A549 (cell line): ENCODE data around the gene RUNX2. TPM values are rescaled to one million over a fixed set of nuclear protein-coding genes. Genes with fewer than 3 reads are reported as not detected.

Source experiments
- ATAC-seq, 2 experiments: fragments of 200-7000 bp in 1 of 2; fragments of >200 bp in 1 of 2; cut with Nextera tagmentation in 1 of 2; cut with Tn5 transposase in 1 of 2; 3 replicates each; pipeline versions ENCODE4 v1.8.0 to v1.9.1; 2018 to 2020; ENCODE audit warnings: mild to moderate bottlenecking in 1 of 2, moderate library complexity in 1 of 2
- CTCF ChIA-PET: fragments of 300-600 bp; sonication (Branson Sonifier 250); formaldehyde crosslinking; extraction: SDS; loops from one replicate; lab custom pipeline; 2021; ENCODE audit warnings: antibody characterized with exemption, inconsistent platforms; lab: Yijun Ruan, JAX
- POLR2A ChIA-PET: fragments of 350-600 bp; formaldehyde crosslinking; extraction: SDS; loops from one replicate; lab custom pipeline; 2021; ENCODE audit warnings: antibody characterized with exemption, inconsistent platforms; lab: Yijun Ruan, JAX
- DNase-seq, 2 experiments: peaks; one replicate each; pipeline versions ENCODE4 v3.0.0 to v3.0.0-alpha.2; 2011 to 2016; ENCODE audit warnings: low read depth in 1 of 2, low spot score in 1 of 2
- FAIRE-seq: peaks from 2 replicates; lab custom pipeline; 2011; peaks lifted over from hg19 to GRCh38; lab: Jason Lieb, UNC
- H3K27ac ChIP-seq, 2 experiments: fragments of >200 bp; sonication (Bioruptor Twin); formaldehyde crosslinking; 3 replicates each; pipeline ENCODE4 v1.5.1; 2016 to 2017
- H3K4me1 ChIP-seq: fragments of >200 bp; sonication (Bioruptor Twin); formaldehyde crosslinking; 3 replicates; pipeline ENCODE4 v1.6.1; 2016
- H3K4me2 ChIP-seq: fragments of >200 bp; sonication (Bioruptor Twin); formaldehyde crosslinking; 3 replicates; pipeline ENCODE4 v1.6.1; 2016
- H3K4me3 ChIP-seq: fragments of >200 bp; sonication (Bioruptor Twin); formaldehyde crosslinking; 3 replicates; pipeline ENCODE4 v1.5.1; 2016
- H3K9me3 ChIP-seq: fragments of >200 bp; sonication (Bioruptor Twin); formaldehyde crosslinking; 3 replicates; pipeline ENCODE4 v1.6.1; 2016
- ESRRA ChIP-seq: fragments of 150-350 bp; IDR thresholded peaks from 2 replicates; pipeline ENCODE4 v1.6.1; 2014; ENCODE audit warnings: mild to moderate bottlenecking, low read length, borderline replicate concordance
- FOXS1 ChIP-seq: fragments of 250-450 bp; sonication (Bioruptor Pico); IDR thresholded peaks from 2 replicates; pipeline ENCODE4 v1.5.0; 2020; ENCODE audit warnings: mild to moderate bottlenecking, moderate library complexity
- HMGXB4 ChIP-seq: fragments of 250-450 bp; sonication (Bioruptor Pico); IDR thresholded peaks from 2 replicates; pipeline ENCODE4 v1.5.0; 2021; ENCODE audit warnings: mild to moderate bottlenecking, moderate library complexity, borderline replicate concordance
- HOXA7 ChIP-seq: fragments of 250-450 bp; sonication (Bioruptor Pico); IDR thresholded peaks from 2 replicates; pipeline ENCODE4 v1.5.0; 2020; ENCODE audit warnings: mild to moderate bottlenecking, moderate library complexity
- HOXB13 ChIP-seq: fragments of 250-450 bp; sonication (Bioruptor Pico); IDR thresholded peaks from 2 replicates; pipeline ENCODE4 v1.5.0; 2020; ENCODE audit warnings: low read depth, mild to moderate bottlenecking, moderate library complexity
- JUNB ChIP-seq: fragments of >200 bp; sonication (Bioruptor Twin); formaldehyde crosslinking; IDR thresholded peaks from 2 replicates; pipeline ENCODE4 v1.6.1; 2016
- KDM5A ChIP-seq: fragments of 200-600 bp; sonication (generic); IDR thresholded peaks from 2 replicates; pipeline ENCODE4 v1.6.1; 2016; ENCODE audit warnings: antibody characterized with exemption, mild to moderate bottlenecking
- MAZ ChIP-seq: fragments of 150-350 bp; IDR thresholded peaks from 2 replicates; pipeline ENCODE4 v1.6.1; 2014; ENCODE audit warnings: antibody characterized with exemption, low read depth, low read length, borderline replicate concordance
- NR3C1 ChIP-seq: fragments of >200 bp; sonication (Bioruptor Twin); formaldehyde crosslinking; IDR thresholded peaks from 3 replicates; pipeline ENCODE4 v1.6.1; 2017
- RAD21 ChIP-seq, 2 experiments: fragments of >200 bp in 1 of 2; sonication (Bioruptor Twin) in 1 of 2; formaldehyde crosslinking in 1 of 2; IDR thresholded peaks in 1 of 2; conservative IDR thresholded peaks in 1 of 2; 2 replicates in 1 of 2; 3 replicates in 1 of 2; pipeline ENCODE4 v1.6.1; 2012 to 2018; ENCODE audit warnings: inconsistent platforms in 1 of 2
- RFX5 ChIP-seq: fragments of 450-650 bp; IDR thresholded peaks from 2 replicates; pipeline ENCODE4 v1.7.1; 2014; ENCODE audit warnings: antibody characterized with exemption, mild to moderate bottlenecking, moderate library complexity
- RNF2 ChIP-seq: fragments of 200-600 bp; sonication (generic); IDR thresholded peaks from 2 replicates; pipeline ENCODE4 v1.6.1; 2016; ENCODE audit warnings: low read depth, mild to moderate bottlenecking, antibody characterized with exemption, moderate library complexity, borderline replicate concordance
- TP53 ChIP-seq: fragments of 250-450 bp; sonication (Bioruptor Pico); IDR thresholded peaks from 2 replicates; pipeline ENCODE4 v1.5.0; 2021; ENCODE audit warnings: mild to moderate bottlenecking, moderate library complexity
- WGBS: methylation state at CpG from one replicate; pipeline ENCODE4 v1.1.6; 2017; ENCODE audit errors: missing lambda C conversion rate; 5-methylcytosine and 5-hydroxymethylcytosine counted together
- polyA plus RNA-seq, 4 experiments: library from polyadenylated mRNA; depleted of rRNA in 3 of 4; stranded (reverse); fragments of >200 nt; fragmentation: RNase III in 1 of 4; extraction: RNeasy Plus Mini Kit Qiagen cat#74134 plus additional on column Dnase treatment in 1 of 4; gene quantifications; 2 replicates in 3 of 4; 3 replicates in 1 of 4; pipeline ENCODE4 v1.2.3, GENCODE V29; 2011 to 2017
- TF ChIP-seq, protein P1 (sequence below): fragments of >200 bp; sonication (Bioruptor Twin); formaldehyde crosslinking; IDR thresholded peaks from 2 replicates; pipeline ENCODE4 v1.6.1; 2016
- TF ChIP-seq, protein P2 (sequence below): fragments of 200-600 bp; sonication (generic); IDR thresholded peaks from 2 replicates; pipeline ENCODE4 v1.6.1; 2016; ENCODE audit warnings: antibody characterized with exemption, mild to moderate bottlenecking, moderate library complexity

Gene RUNX2
- polyA plus RNA-seq, 2 of the 4 experiments (the other 2 are of a cell fraction), result 0.13 to 0.83 TPM

GRCh38 chr6:45574014-45574461 is 245.9 kb downstream of the RUNX2 start:
- no peaks in the 10 kb centered on the region for H3K9me3 ChIP-seq
- CTCF ChIA-PET, result no interaction called here

GRCh38 chr6:45574885-45575284 is 246.8 kb downstream of the RUNX2 start:
- Histone ChIP-seq H3K4me3 (no peak overlapping the region), H3K4me1 (no peaks in the 10 kb centered on the region), H3K9me3 (no peaks in the 10 kb centered on the region), H3K27ac (no peak overlapping the region), H3K4me2 (no peak overlapping the region)
- DNase-seq (no peak), FAIRE-seq (no peak), ATAC-seq (no peak)
- CTCF ChIA-PET, result no interaction called here
- TF ChIP-seq RAD21 (conservative IDR thresholded peaks at IDR 0.05 in 1 of 2, IDR thresholded peaks at IDR 0.05 in 1 of 2), result no peak
- POLR2A ChIA-PET, result no interaction called here
- 75% methylated on average over 1 of the region's 1 CpG for WGBS

More at GRCh38 chr6:45574014-45574461, 245.9 kb downstream of the RUNX2 start:
- H3K27ac ChIP-seq, result no peak overlapping the region
- no peak for TF ChIP-seq JUNB
- no peaks in the 10 kb centered on the region for H3K4me1 ChIP-seq
- ATAC-seq (no peak), FAIRE-seq (no peak), DNase-seq (no peak)
- 51% methylated on average over 6 of the region's 6 CpGs for WGBS
- POLR2A ChIA-PET, result no interaction called here
- H3K4me2 ChIP-seq, result no peak overlapping the region
- no peak overlapping the region for H3K4me3 ChIP-seq

DNA sequence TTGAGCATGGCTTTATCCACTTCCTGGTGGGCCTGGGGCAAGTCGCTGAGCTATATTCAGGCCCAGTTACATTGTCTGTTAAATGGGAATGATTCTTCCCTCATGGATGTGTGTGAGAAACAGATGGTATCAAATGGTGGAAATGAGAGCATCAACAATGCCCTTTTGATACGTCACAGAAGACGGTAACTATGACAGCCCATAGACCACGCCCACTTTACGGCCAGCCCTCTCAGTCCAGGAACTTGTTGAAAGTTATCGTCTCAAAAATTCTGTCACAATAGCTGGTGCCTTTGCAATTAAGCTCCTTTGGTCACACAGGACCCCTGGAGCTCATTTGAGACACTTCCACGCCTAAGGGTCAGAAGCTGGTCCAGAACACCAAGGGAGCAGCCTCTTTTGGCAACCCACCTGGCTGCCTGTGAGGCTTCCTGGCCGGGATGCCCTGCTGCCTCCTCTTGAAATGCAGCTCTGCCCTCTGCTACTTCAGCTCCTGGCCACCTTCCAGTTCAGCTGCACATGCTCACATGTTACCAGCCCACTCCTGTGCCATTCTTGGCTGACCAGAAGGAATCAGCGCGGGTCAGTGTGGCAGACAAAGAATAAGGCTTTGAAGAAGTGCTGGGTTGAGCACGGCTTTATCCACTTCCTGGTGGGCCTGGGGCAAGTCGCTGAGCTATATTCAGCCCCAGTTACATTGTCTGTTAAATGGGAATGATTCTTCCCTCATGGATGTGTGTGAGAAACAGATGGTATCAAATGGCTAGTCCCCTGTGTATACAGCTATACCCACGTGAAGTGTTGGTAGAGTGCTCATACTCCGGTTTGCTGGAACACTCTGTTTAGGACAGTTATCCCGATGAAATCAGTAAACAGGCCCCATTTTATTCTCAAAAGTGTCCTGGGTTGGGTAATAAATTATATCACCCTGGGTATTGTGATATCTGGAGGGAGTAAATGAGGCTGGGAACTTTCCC is 248.8 kb downstream of the RUNX2 start:
- CTCF ChIA-PET, result interaction anchor here (1.1 kb wide), 1 partner anchor 28 kb away, joined by 3 read pairs; no protein-coding TSS in a partner anchor
- H3K27ac ChIP-seq, result no peak overlapping the region
- H3K9me3 ChIP-seq, result no peaks in the 10 kb centered on the region
- POLR2A ChIA-PET, result no interaction called here
- WGBS, result 63% methylated on average over 12 of the region's 15 CpGs
- no peak overlapping the region for H3K4me3 ChIP-seq
- H3K4me1 ChIP-seq, result no peaks in the 10 kb centered on the region
- no peak for ATAC-seq
- FAIRE-seq, result no peak
- no peak for DNase-seq
- TF ChIP-seq HMGXB4 (CRISPR knock-in tag), result no peak
- TF ChIP-seq TP53, result no peak
- no peak for TF ChIP-seq MAZ
- TF ChIP-seq ESRRA, result no peak
- no peak for TF ChIP-seq HOXB13 (CRISPR knock-in tag)
- TF ChIP-seq HOXA7, result no peak
- TF ChIP-seq RNF2, result no peak
- no peak for TF ChIP-seq RFX5
- TF ChIP-seq, protein P1, sequence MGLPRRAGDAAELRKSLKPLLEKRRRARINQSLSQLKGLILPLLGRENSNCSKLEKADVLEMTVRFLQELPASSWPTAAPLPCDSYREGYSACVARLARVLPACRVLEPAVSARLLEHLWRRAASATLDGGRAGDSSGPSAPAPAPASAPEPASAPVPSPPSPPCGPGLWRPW, result no peak
- no peak for TF ChIP-seq FOXS1
- TF ChIP-seq, protein P2, sequence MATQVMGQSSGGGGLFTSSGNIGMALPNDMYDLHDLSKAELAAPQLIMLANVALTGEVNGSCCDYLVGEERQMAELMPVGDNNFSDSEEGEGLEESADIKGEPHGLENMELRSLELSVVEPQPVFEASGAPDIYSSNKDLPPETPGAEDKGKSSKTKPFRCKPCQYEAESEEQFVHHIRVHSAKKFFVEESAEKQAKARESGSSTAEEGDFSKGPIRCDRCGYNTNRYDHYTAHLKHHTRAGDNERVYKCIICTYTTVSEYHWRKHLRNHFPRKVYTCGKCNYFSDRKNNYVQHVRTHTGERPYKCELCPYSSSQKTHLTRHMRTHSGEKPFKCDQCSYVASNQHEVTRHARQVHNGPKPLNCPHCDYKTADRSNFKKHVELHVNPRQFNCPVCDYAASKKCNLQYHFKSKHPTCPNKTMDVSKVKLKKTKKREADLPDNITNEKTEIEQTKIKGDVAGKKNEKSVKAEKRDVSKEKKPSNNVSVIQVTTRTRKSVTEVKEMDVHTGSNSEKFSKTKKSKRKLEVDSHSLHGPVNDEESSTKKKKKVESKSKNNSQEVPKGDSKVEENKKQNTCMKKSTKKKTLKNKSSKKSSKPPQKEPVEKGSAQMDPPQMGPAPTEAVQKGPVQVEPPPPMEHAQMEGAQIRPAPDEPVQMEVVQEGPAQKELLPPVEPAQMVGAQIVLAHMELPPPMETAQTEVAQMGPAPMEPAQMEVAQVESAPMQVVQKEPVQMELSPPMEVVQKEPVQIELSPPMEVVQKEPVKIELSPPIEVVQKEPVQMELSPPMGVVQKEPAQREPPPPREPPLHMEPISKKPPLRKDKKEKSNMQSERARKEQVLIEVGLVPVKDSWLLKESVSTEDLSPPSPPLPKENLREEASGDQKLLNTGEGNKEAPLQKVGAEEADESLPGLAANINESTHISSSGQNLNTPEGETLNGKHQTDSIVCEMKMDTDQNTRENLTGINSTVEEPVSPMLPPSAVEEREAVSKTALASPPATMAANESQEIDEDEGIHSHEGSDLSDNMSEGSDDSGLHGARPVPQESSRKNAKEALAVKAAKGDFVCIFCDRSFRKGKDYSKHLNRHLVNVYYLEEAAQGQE, result no peak
- no peak for TF ChIP-seq NR3C1
- no peak for TF ChIP-seq KDM5A
- no peak overlapping the region for H3K4me2 ChIP-seq
